SU-DHL-6 (cell line): ENCODE measurements around the gene WWOX.

ENCODE experiments used
- H2AFZ ChIP-seq: fragments of 200-600 bp; sonication (generic); 2 replicates; pipeline ENCODE4 v1.6.1; 2014; ENCODE audit warnings: low read depth, mild to moderate bottlenecking, moderate library complexity, mixed read lengths, antibody characterized with exemption, low read length; ENCODE audit not compliant: severe bottlenecking
- H3F3A ChIP-seq: fragments of 200-600 bp; shearing (Covaris generic); 2 replicates; pipeline ENCODE4 v1.6.0; 2016; ENCODE audit warnings: antibody characterized with exemption, mild to moderate bottlenecking; ENCODE audit not compliant: insufficient read depth
- H3K27ac ChIP-seq: fragments of 200-600 bp; sonication (generic); 2 replicates; pipeline ENCODE4 v1.5.1; 2016; ENCODE audit warnings: low read depth, mild to moderate bottlenecking, low read length, moderate library complexity, mixed read lengths
- H3K27me3 ChIP-seq: fragments of 200-600 bp; sonication (generic), shearing (Covaris generic); 2 replicates; pipeline ENCODE4 v1.6.0; 2014; ENCODE audit warnings: mild to moderate bottlenecking, low read length
- H3K36me3 ChIP-seq: fragments of 200-600 bp; sonication (generic); 2 replicates; pipeline ENCODE4 v1.6.1; 2014; ENCODE audit warnings: mild to moderate bottlenecking, low read length, mixed read lengths
- H3K4me2 ChIP-seq: fragments of 300-600, 200-600 bp; shearing (Covaris generic), sonication (generic); 2 replicates; pipeline ENCODE4 v1.6.0; 2014; ENCODE audit warnings: low read length, low read depth, mild to moderate bottlenecking; ENCODE audit not compliant: poor library complexity, severe bottlenecking
- H3K4me3 ChIP-seq: fragments of 200-600 bp; sonication (generic); 2 replicates; pipeline ENCODE4 v1.5.1; 2014; ENCODE audit warnings: antibody characterized with exemption, low read length, mild to moderate bottlenecking, mixed read lengths; ENCODE audit not compliant: insufficient read depth, poor library complexity, severe bottlenecking
- H3K79me2 ChIP-seq: fragments of 200-600 bp; sonication (generic); 2 replicates; pipeline ENCODE4 v1.6.1; 2014; ENCODE audit warnings: mild to moderate bottlenecking, low read length, moderate library complexity; ENCODE audit not compliant: insufficient read depth
- H3K9ac ChIP-seq: fragments of 200-600 bp; sonication (generic); 2 replicates; pipeline ENCODE4 v1.7.0; 2014; ENCODE audit warnings: mild to moderate bottlenecking, low read length
- H3K9me2 ChIP-seq: fragments of 200-600 bp; sonication (generic); replicated peaks from 2 replicates; pipeline ENCODE4 v1.6.1; 2014; ENCODE audit warnings: low read length; ENCODE audit not compliant: insufficient read depth
- H3K9me3 ChIP-seq: fragments of 200-600 bp; sonication (generic); 2 replicates; pipeline ENCODE4 v1.6.1; 2014; ENCODE audit warnings: low read length, mixed read lengths; ENCODE audit not compliant: insufficient read depth
- H4K20me1 ChIP-seq: fragments of 200-600 bp; sonication (generic); 2 replicates; pipeline ENCODE4 v1.6.1; 2014; ENCODE audit warnings: low read depth, mild to moderate bottlenecking, antibody characterized with exemption, low read length, moderate library complexity, mixed read lengths
- CTCF ChIP-seq: fragments of 200-600 bp; sonication (generic); IDR thresholded peaks from one replicate; pipeline ENCODE4 v1.5.1; 2017; ENCODE audit warnings: antibody characterized with exemption, mild to moderate bottlenecking, low read length, moderate library complexity; ENCODE audit not compliant: insufficient read depth, poor library complexity, severe bottlenecking
- EZH2phosphoT487 ChIP-seq: fragments of 200-600 bp; sonication (generic), shearing (Covaris generic); conservative IDR thresholded peaks from 2 replicates; pipeline ENCODE4 v1.6.1; 2018; ENCODE audit warnings: mild to moderate bottlenecking, antibody characterized with exemption, low read length, moderate library complexity, mixed read lengths

Gene WWOX

GRCh38 chr16:78823027-78823426 lies 723.6 kb downstream of the WWOX start:
- Histone ChIP-seq H3K27ac (no peak overlapping the region), H3K9me2 (no peaks in the 10 kb centered on the region), H3K9me3 (no peaks in the 10 kb centered on the region), H3K27me3 (no peaks in the 10 kb centered on the region), H3K4me3 (no peak overlapping the region), H2AFZ (no peak overlapping the region), H3K9ac (no peak overlapping the region), H3K79me2 (no peaks in the 10 kb centered on the region), H4K20me1 (no peaks in the 10 kb centered on the region), H3K36me3 (no peaks in the 10 kb centered on the region), H3F3A (no peaks in the 10 kb centered on the region), H3K4me2 (no peak overlapping the region)
- TF ChIP-seq EZH2phosphoT487: no peak
- TF ChIP-seq CTCF: no peak

- Histone ChIP-seq H3K27me3 (no peaks in the 10 kb centered on the region), H3K79me2 (no peaks in the 10 kb centered on the region), H3F3A (no peaks in the 10 kb centered on the region), H3K9me2 (no peaks in the 10 kb centered on the region), H3K36me3 (no peaks in the 10 kb centered on the region), H3K4me2 (no peak overlapping the region), H3K4me3 (no peak overlapping the region), H3K9ac (no peak overlapping the region), H3K27ac (no peak overlapping the region), H3K9me3 (no peaks in the 10 kb centered on the region), H4K20me1 (no peaks in the 10 kb centered on the region), H2AFZ (no peak overlapping the region)
- TF ChIP-seq CTCF: no peak
- no peak for TF ChIP-seq EZH2phosphoT487
Measured at GRCh38 chr16:78829280-78829679, 729.8 kb downstream of the WWOX start.

- Histone ChIP-seq H3K27me3 (no peaks in the 10 kb centered on the region), H3K27ac (no peak overlapping the region), H4K20me1 (no peaks in the 10 kb centered on the region), H3K36me3 (no peaks in the 10 kb centered on the region), H3K4me2 (no peak overlapping the region), H3K4me3 (no peak overlapping the region), H3K9me3 (no peaks in the 10 kb centered on the region), H3F3A (no peaks in the 10 kb centered on the region), H2AFZ (no peak overlapping the region), H3K79me2 (no peaks in the 10 kb centered on the region), H3K9me2 (no peaks in the 10 kb centered on the region), H3K9ac (no peak overlapping the region)
- TF ChIP-seq CTCF (no peak), EZH2phosphoT487 (no peak)
Measured at GRCh38 chr16:78830599-78830998, 731.1 kb downstream of the WWOX start.
